ENCODE data around the gene COPZ2. TPM values are rescaled to one million over a fixed set of nuclear protein-coding genes. Genes with fewer than 3 reads are reported as not detected.
A peak's percentile ranks its signal among the peaks of the same experiment; 100 is the strongest.

Gene COPZ2
- total RNA-seq, 1 experiment from 2014 or later: not detected

GRCh38 chr17:48011405-48012150 lies 26.0 kb downstream of the COPZ2 start:
- no TSS peak for BruUV-seq (replicated peaks)
- ChIA-PET RAD21 (ENCODE audit: low non-redundant PET in 1 of 2, low total read pairs in 2 of 2, uncharacterized antibody in 2 of 2, unreplicated experiment in 2 of 2) (interaction anchor here in 1 of 2 experiments (0.9 kb wide), 1 partner anchor 14 kb away, joined by 3 read pairs; no protein-coding TSS in a partner anchor), CTCF (interaction anchor here (0.8 to 2.9 kb wide), 9 partner anchors 9 to 169 kb away, joined by 3 to 13 read pairs (median 4); partner anchors contain the start of gene CDK5RAP3), POLR2A (interaction anchor here (0.6 to 1.2 kb wide), 6 partner anchors 9 to 120 kb away, joined by 3 to 5 read pairs (median 4); partner anchors contain the start of genes NFE2L1 and PNPO)
- Histone ChIP-seq H3K27ac (ENCODE audit: low read depth, low read length) (no peak overlapping the region), H3K79me2 (ENCODE audit: insufficient read depth, low read length) (no peaks in the 10 kb centered on the region), H3K9me3 (ENCODE audit: control insufficient read depth in 1 of 2, insufficient read depth in 1 of 2, low read depth in 1 of 2, low read length in 2 of 2) (no peaks in the 10 kb centered on the region), H3K36me3 (ENCODE audit: control insufficient read depth in 1 of 2, insufficient read depth in 2 of 2, low read length in 2 of 2) (no peaks in the 10 kb centered on the region), H3K4me2 (ENCODE audit: low read length) (peak overlapping the region; percentile 75), H3K9ac (ENCODE audit: low read length) (0 out of 2 replicates have a peak overlapping the region, but pooled peaks have one; percentile 26), H3K4me1 (ENCODE audit: control insufficient read depth in 1 of 2, insufficient read depth in 2 of 2, low read length in 2 of 2) (peaks cover 5 to 17% of the 10 kb centered on the region in 2 experiments; a peak in 3 of 4 replicates), H2AFZ (ENCODE audit: low read depth, low read length, poor library complexity, severe bottlenecking) (peak overlapping the region; percentile 63), H3K27me3 (ENCODE audit: insufficient read depth, low read length) (no peaks in the 10 kb centered on the region), H4K20me1 (ENCODE audit: insufficient read depth) (no peaks in the 10 kb centered on the region), H3K9me2 (ENCODE audit: insufficient read depth) (no peaks in the 10 kb centered on the region), H3K4me3 (replicated peaks in 1 of 2; ENCODE audit: low read depth in 1 of 2, low read length in 2 of 2) (peak overlapping the region in 1 of 2 experiments; percentile 44; a peak in 2 of 4 replicates)
- intact Hi-C loops (cut with micrococcal nuclease): no loop called here
- DNase-seq (ENCODE audit: low read depth, low spot score): peak; percentile 35
- TF ChIP-seq CTCF (IDR thresholded peaks at IDR 0.05 in 2 of 3, conservative IDR thresholded peaks at IDR 0.05 in 1 of 3; ENCODE audit: borderline replicate concordance in 1 of 3, insufficient read depth in 1 of 3, low read depth in 2 of 3, low read length in 2 of 3): peak; percentile 53 to 89 (median 86); a peak in 5 of 6 replicates
- peak; percentile 69 for TF ChIP-seq RAD21 (IDR thresholded peaks at IDR 0.05; ENCODE audit: low read depth)
- TF ChIP-seq MAX (IDR thresholded peaks at IDR 0.05): no peak
- TF ChIP-seq FOSL1 (IDR thresholded peaks at IDR 0.05; ENCODE audit: low read depth): no peak
- no peak for TF ChIP-seq CEBPB (IDR thresholded peaks at IDR 0.05; ENCODE audit: low read depth)
- peak; percentile 89 for ATAC-seq

Data from HCT116 (cell line).